ENCODE measurements around the gene RAMACL.

The RAMACL gene

DNA sequence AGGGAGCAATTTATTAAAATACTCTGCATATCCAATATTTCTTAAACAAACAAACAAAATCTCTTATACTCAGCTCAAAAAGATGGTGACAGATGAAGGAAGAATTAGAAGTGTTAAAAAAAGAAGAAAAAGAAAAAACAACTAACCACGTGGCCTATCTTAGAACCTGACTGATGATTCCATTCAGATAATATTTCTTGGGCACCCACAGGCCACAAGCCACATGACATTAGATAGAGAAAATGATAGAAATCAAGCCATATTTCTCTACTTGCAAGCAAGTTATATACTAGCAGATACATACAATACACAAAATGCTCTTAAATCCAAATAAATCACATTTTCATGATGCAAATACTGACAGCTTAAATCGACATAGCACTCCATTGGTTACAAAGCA is 14.5 kb upstream of the RAMACL start:
- H3K27ac ChIP-seq = no peak overlapping the region
- no peak for TF ChIP-seq CTCF (conservative IDR thresholded peaks at IDR 0.05)

DNA sequence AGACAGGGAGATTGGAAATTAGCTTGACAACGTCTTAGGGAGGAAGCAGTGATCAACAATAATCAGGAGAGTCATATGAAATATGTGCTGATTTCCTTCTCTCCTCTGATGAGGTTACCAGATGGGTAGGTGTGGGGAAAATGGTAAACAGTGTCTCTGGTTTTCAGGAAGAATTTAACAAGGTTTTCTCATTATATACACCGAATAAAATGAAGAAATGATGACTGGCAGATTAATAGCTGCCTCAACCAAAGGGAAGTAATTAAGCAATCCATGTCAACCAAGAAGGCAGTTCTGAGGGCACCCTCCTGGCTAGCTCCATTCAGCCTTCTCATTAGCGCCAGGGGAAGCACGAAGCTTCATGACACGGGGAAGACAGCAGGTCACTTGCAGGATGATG is 12.7 kb upstream of the RAMACL start:
- no peak for TF ChIP-seq CTCF (conservative IDR thresholded peaks at IDR 0.05)
- no peak overlapping the region for H3K27ac ChIP-seq

DNA sequence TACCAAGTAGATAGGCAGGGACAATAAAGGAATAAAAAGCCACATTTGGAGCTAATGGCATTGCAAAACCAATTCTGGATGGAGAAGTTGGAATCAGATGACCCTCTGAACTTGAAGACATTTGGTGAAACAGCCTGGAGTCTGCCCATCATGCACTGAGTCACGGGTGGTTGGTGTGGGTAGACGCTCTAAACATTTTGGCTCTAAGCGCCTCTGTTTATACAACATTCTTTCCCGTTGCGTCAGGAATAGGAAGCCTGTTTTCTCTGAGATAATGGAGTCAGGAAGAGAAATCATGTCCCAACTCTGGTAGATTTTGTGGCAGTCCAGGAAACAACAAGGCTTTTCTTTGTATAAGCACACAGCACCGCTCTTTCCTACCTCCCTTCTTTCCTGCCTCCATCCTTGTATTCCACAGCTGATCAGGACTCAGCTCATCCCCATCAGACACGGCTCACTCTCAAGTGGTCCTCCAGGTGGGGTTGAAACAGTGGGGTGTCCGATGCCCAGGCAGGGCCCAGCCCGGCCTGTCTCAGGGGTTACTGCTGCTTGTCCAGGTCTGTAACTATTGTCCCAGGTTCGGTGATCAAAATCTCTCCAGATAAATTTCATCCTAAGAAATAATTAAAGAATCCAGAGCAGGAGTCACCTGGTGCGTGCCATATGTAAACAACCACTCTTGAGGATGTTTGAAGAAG is 12.1 kb upstream of the RAMACL start:
- H3K27ac ChIP-seq = no peak overlapping the region
- TF ChIP-seq CTCF (conservative IDR thresholded peaks at IDR 0.05) = no peak

DNA sequence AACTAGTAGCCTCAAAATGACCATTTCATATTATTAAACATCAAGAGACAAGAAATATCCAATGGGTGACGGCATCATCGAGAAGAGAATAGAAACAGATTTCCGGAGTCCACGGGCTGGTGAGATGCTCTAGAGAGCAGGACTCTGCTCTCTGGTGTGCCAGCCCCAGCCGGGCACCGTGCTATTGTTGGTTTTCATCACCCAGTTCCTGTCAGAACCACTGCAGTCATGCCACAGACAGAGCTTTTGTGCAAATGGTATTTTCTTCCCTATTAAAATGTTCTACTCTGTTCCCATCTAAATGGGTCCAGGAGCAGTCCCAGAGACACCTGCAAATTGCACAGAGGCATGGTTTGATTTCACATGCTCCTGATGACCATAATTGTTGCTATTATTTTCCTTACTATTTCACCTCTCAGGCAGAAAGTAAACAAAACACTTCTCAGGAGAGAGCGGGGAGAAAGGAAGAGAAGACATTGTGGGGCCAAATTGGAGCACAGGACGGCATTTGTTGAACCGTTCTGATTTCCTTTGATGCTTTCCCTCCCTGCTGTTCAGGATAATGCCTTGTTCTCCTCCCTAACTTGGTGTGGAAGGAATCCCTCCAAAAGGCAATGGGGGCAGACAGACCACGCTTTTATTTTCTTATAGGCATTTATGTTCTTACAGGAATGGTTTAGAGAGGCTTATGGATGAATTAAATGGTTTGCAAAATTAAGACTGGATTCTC is 11.4 kb upstream of the RAMACL start:
- no peak overlapping the region for H3K27ac ChIP-seq
- no peak for TF ChIP-seq CTCF (conservative IDR thresholded peaks at IDR 0.05)

DNA sequence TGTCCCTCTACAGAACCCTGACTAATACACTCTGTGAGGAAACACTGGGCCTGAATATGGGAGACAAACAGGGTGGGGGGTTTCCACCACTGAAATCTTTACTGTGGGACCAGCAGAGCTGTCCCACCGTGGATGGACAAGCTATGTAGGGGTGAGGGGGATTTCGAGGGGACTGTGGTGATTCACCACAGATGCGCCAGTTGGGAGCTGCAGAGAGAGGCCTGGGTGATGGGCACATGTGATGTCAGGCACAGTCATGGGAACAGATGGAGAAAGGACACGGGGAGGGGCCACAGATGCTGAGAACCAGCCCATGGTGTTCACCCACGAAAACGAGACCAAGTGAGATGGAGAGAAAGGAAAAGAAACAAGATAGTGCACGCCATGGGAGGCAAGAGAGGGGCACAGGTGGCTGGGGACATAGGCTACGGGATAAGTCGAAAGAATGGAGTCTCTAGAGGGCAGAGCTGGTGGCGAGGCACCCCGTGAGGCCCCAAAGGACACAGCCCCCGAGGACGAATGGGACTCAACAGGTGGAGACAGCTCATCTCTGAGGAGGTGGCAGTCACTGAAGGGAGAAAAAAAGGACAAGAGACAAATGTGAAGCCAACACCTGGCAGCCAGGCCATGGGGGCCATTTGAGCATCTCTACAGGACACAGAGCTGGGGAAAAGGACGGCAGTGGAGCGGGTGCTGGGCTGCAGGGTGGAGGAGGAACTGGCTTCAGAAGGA is 10.5 kb upstream of the RAMACL start:
- no peak overlapping the region for H3K27ac ChIP-seq
- no peak for TF ChIP-seq CTCF (conservative IDR thresholded peaks at IDR 0.05)

- no peak for TF ChIP-seq CTCF (conservative IDR thresholded peaks at IDR 0.05)
Observed at GRCh38 chr6:166595949-166596348, 9.5 kb upstream of the RAMACL start.

DNA sequence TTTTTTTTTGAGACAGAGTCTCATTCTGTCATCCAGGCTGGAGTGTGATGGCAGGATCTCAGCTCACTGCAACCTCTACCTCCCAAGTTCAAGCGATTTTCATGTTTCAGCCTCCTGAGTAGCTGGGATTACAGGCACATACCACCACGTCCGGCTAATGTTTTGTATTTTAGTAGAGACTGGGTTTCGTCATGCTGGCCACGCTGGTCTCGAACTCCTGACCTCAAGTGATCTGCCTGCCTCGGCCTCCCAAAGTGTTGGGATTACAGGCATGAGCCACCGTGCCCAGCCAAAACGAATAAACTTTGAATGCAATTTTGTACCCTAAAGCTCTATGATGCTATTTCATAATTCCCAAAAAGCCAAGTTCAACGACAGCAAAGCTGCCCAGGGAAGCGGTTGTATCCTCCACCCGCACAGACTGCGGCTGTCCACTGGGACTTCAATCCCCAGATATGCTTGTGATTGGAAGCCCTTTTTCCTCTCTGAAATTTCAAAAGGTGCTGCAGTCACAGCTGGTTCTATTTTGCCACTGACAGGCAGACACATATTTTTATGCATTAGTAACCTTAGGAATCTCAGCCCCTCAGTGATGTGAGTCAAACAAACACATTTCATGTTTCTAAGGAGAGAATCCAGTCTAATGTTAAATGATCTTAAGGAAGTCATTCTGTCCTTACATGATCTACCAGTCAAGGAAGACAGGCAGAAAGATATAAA is 8.7 kb upstream of the RAMACL start:
- no peak for TF ChIP-seq CTCF (conservative IDR thresholded peaks at IDR 0.05)
- no peak overlapping the region for H3K27ac ChIP-seq

More at GRCh38 chr6:166595949-166596348, 9.5 kb upstream of the RAMACL start:
- H3K27ac ChIP-seq = no peak overlapping the region
